Measurements from ENCODE around the gene RNF212. TPM values are rescaled to one million over a fixed set of nuclear protein-coding genes. Genes with fewer than 3 reads are reported as not detected.
"Not testable (repeated sequence)": the region's sequence is repeated elsewhere in the genome, so short reads cannot be mapped to it uniquely, and the experiment has no call there.

The RNF212 gene
- total RNA-seq, 1 donor from 2014 or later: 1.8 TPM

DNA sequence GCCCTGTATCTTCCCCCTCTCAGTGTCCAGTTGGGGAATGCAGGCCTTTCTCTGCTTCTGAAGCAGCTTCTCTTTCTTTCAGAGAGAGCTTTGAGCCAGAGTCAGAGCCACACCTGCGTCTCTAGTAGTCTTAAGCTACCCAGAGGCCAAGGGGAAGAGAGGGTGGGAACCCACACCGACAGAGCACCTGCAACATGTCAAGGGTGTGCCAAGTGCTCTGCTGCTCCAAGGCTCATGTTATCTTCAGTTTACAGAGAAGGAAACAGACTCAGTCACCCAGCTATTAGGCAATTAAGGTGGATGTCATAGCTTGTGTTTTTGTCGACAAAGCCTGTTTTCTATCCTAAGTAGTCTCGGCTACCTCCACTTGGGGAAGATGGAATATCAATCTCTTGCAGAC lies 22.7 kb upstream of the RNF212 start:
- intact Hi-C loops (cut with micrococcal nuclease): no loop called here
- peaks cover 16% of the 10 kb centered on the region for H3K27me3 Mint-ChIP-seq
- H3K4me1 Mint-ChIP-seq: peaks cover 14% of the 10 kb centered on the region
- H3K27ac Mint-ChIP-seq: no peak overlapping the region
- peaks cover 2% of the 10 kb centered on the region for H3K36me3 Mint-ChIP-seq (ENCODE audit: low read depth)
- no peaks in the 10 kb centered on the region for H3K9me3 Mint-ChIP-seq
- peak overlapping the region; percentile 47 for H3K4me3 Mint-ChIP-seq
- no peak for DNase-seq

DNA sequence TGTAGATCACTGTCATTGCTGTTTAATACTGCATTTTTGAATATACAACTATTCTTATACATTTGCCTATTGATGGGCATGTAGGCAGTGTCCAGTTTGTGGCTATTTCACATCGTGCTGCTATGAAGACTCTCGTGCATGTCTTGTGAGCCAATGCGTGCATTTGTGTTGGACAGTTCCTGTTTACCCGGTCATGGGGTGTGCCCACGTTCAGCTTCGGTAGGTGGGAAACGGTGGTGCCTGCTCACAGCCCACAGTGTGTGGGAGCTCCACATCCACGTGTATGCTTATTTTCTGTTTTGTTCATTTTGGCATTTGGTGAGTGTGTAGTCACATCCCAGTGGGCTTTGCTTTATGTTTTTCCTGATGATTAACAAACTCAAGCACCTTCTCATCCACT lies 19.7 kb upstream of the RNF212 start:
- H3K9me3 Mint-ChIP-seq: no peaks in the 10 kb centered on the region
- peaks cover 11% of the 10 kb centered on the region for H3K27me3 Mint-ChIP-seq
- peaks cover 1% of the 10 kb centered on the region for H3K36me3 Mint-ChIP-seq (ENCODE audit: low read depth)
- H3K27ac Mint-ChIP-seq: no peak overlapping the region
- intact Hi-C loops (cut with micrococcal nuclease): loop anchor here (5.0 kb wide), 1 partner anchor 114 kb away; the partner anchor contains the start of gene CTBP1
- DNase-seq: no peak
- peaks cover 14% of the 10 kb centered on the region for H3K4me1 Mint-ChIP-seq
- no peak overlapping the region for H3K4me3 Mint-ChIP-seq

DNA sequence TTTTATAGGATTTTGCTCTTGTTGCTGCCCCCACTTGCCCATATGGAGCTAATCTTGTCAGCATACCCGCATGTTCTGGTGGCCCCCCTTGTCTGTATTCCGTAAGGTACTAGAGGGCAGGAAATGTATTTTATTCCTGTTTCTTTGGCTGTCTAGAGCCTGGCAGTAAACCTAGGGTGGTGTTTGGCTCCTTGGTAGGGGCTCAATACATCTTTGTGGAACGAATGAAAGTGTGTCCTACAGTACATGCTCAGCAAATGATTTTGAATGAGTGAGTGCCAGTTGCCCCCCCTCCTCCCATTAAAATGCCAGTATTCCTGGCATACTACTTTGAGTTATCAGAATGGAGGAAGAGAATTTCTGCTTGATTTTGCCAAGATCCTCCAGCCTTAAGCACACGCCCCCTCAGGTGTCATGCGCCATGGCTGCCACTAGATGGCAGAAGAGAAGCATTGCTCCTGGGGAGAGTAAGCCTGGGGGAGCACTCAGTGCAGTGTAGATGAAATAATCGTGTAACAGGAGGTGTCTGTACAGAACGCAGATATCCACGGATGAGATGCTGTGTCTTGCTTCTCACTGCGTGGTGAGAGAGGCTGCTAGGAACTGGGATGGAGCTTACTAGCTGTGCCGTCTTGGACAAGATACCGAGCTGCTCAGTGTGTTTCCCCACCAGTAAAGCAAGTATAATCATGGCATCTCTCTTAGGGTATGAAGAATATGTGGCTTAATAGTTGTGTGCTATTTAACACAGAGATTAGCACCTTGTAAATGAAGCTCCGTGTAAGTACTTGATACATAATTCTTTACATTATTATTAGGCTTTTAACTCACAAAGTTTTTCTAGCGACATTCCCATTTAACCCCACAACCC lies 17.2 kb upstream of the RNF212 start:
- Mint-ChIP-seq H3K4me1 (peaks cover 3% of the 10 kb centered on the region), H3K27ac (no peak overlapping the region), H3K36me3 (ENCODE audit: low read depth) (no peaks in the 10 kb centered on the region), H3K4me3 (no peak overlapping the region), H3K9me3 (no peaks in the 10 kb centered on the region), H3K27me3 (peaks cover 24% of the 10 kb centered on the region)
- peak; percentile 95 for DNase-seq
- intact Hi-C loops (cut with micrococcal nuclease): loop anchor here (1.0 to 5.0 kb wide), 6 partner anchors 37 to 383 kb away; partner anchors contain the start of genes CTBP1 and MAEA

DNA sequence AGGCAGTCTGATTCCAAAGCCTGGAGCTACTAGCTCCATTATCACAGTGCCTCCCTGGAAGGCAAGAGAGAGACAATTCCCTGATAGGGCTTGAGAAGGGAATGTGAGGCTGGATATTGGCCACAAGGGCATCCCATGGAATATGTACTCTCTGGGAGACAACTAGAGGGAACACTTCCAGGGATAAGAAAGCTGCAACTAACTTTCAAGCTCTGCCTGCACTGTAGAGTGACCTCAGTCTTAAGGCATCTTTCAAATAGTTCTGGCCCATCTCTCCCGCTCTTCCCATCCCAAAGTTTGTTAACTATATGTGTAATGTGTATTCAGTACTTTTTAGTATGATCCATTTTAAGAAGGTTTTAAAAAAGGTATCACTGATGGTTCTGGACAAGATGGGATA lies 13.1 kb upstream of the RNF212 start:
- Mint-ChIP-seq H3K4me3 (no peak overlapping the region), H3K27ac (no peak overlapping the region), H3K4me1 (peaks cover 3% of the 10 kb centered on the region), H3K36me3 (ENCODE audit: low read depth) (no peaks in the 10 kb centered on the region), H3K27me3 (peaks cover 35% of the 10 kb centered on the region), H3K9me3 (no peaks in the 10 kb centered on the region)
- no peak for DNase-seq
- intact Hi-C loops (cut with micrococcal nuclease): no loop called here

DNA sequence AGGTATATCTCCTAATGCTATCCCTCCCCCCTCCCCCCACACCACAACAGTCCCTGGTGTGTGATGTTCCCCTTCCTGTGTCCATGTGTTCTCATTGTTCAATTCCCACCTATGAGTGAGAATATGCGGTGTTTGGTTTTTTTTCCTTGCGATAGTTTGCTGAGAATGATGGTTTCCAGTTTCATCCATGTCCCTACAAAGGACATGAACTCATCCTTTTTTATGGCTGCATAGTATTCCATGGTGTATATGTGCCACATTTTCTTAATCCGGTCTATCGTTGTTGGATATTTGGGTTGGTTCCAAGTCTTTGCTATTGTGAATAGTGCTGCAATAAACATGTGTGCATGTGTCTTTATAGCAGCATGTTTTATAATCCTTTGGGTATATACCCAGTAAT lies 12.1 kb upstream of the RNF212 start:
- H3K4me3 Mint-ChIP-seq; H3K36me3 Mint-ChIP-seq (ENCODE audit: low read depth); DNase-seq; intact Hi-C loops (cut with micrococcal nuclease); H3K4me1 Mint-ChIP-seq; H3K9me3 Mint-ChIP-seq; H3K27ac Mint-ChIP-seq: not testable (repeated sequence)
- H3K27me3 Mint-ChIP-seq: peaks cover 45% of the 10 kb centered on the region

DNA sequence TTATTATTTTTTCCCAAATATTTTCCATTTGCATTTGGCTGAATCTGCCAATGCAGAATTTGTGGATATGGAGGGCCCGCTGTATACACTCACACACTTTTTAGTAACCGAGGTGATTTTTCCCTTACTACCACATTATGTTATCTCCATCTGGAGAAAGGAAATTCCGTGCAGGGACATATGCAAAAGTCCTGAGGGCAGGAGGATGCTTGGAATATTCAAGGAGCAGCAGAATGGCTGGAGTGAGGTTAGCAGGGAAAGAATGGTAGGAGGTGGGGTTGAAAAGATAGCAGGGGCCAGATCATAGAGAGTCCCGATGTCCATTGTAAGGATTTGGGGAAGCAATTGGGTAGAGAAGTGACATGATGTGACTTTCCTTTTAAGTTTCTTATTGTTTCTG lies 11.5 kb upstream of the RNF212 start:
- Mint-ChIP-seq H3K36me3 (ENCODE audit: low read depth) (no peaks in the 10 kb centered on the region), H3K27me3 (peaks cover 47% of the 10 kb centered on the region), H3K27ac (no peak overlapping the region), H3K4me1 (no peaks in the 10 kb centered on the region), H3K4me3 (no peak overlapping the region), H3K9me3 (no peaks in the 10 kb centered on the region)
- intact Hi-C loops (cut with micrococcal nuclease): no loop called here
- no peak for DNase-seq

DNA sequence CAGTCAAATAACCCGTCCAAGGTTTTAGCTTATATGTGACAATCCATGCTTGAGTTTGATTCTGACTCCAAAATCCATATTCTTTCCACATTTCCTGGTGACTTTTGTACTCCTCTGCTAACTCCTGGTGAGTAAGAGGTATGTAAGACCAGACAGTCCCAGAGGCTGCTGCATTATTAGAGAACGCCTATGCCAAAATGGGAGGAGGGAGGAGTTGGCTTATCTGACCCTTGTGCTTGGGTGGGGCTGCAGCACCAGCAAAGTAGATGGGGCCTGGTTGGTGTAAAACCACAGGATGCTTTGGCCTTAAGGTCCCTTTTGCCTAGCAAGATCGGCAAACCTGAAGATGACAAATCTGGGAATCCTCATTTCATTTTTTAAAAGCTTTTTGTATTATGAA lies 9.1 kb upstream of the RNF212 start:
- Mint-ChIP-seq H3K9me3 (no peaks in the 10 kb centered on the region), H3K36me3 (ENCODE audit: low read depth) (no peaks in the 10 kb centered on the region), H3K27ac (no peak overlapping the region), H3K27me3 (peaks cover 43% of the 10 kb centered on the region), H3K4me1 (peaks cover 2% of the 10 kb centered on the region), H3K4me3 (no peak overlapping the region)
- DNase-seq: peak; percentile 34
- intact Hi-C loops (cut with micrococcal nuclease): no loop called here

DNA sequence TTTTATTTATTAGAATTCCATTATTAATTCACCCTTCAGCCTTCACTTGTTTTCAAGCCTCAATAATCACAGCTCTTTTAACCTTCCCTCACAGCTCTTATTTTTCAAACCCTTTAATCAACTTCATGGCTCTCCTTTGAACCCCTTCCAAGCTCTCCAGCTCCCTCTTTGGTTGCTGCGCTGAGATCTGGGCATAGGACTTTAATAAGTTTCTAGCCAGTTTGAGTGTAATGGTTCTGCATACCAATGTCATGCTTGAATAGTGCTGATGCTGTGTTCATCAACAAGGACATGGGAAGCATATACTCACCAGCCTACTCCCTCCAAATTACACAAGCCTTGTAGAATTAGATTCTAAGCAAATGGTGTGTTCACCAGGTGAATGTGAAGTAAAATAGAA lies 3.5 kb upstream of the RNF212 start:
- no peaks in the 10 kb centered on the region for H3K36me3 Mint-ChIP-seq (ENCODE audit: low read depth)
- intact Hi-C loops (cut with micrococcal nuclease): no loop called here
- H3K27me3 Mint-ChIP-seq: peaks cover 43% of the 10 kb centered on the region
- H3K4me1 Mint-ChIP-seq: peaks cover 2% of the 10 kb centered on the region
- peak; percentile 49 for DNase-seq
- H3K27ac Mint-ChIP-seq: no peak overlapping the region
- H3K9me3 Mint-ChIP-seq: no peaks in the 10 kb centered on the region
- H3K4me3 Mint-ChIP-seq: no peak overlapping the region

DNA sequence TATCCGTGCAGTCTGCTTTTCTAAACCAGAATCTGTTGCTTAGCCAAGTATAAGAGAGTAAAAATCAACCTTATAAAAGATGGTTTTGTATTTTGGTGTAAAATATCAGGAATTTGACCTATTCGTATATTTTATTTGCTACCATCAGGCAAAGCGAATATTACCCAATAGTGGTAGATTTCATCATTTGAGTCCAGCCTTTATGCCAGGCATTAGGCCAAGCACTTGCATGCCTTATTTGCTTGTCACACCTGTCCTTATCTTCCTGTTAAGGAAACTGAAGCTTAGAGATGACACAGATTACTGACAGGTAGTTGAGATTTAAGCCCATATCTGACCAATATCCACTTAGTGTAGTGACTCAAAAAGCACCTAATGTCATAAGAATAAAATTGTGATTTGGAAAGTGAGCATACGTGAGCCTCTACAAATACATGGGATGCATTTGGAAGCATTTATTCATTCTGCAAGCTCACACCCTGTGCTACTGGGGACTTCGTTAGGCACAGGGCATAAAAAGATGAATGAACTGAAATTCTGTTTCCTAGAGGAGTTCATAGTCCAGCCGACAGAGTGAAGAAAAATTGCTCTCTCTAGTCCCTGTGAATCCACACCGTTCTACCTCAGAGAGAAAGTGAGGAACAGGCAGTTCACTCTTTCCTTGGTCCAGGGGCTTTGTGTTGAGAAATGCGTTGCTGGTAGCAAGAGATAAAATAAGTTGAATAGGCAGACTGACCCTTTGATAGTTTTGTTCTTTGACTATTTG lies 2.3 kb upstream of the RNF212 start:
- peak; percentile 45 for DNase-seq
- peaks cover 2% of the 10 kb centered on the region for H3K4me1 Mint-ChIP-seq
- no peaks in the 10 kb centered on the region for H3K36me3 Mint-ChIP-seq (ENCODE audit: low read depth)
- H3K27me3 Mint-ChIP-seq: peaks cover 37% of the 10 kb centered on the region
- H3K27ac Mint-ChIP-seq: no peak overlapping the region
- intact Hi-C loops (cut with micrococcal nuclease): no loop called here
- no peak overlapping the region for H3K4me3 Mint-ChIP-seq
- H3K9me3 Mint-ChIP-seq: no peaks in the 10 kb centered on the region

DNA sequence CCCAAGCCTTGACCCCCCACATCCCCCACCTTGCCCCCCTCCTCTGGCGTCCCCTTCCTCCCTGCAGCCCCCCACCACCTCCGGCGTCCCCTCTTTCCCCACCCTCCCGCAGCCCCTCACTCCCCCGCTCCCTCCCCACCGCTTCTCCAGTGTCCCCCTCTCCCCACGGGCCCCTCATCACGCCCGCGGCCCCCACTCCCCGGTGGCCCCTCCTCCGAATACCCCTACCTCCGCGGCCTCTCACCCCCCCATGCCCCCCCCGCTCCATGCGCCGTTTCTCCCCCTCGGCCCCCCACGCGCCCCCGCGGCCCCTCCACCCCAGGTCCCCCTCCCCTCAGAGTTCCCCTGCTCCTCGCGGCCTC lies 562 bp downstream of the RNF212 start:
- DNase-seq: no peak
- Mint-ChIP-seq H3K27ac (no peak overlapping the region), H3K4me1 (no peaks in the 10 kb centered on the region), H3K27me3 (peaks cover 35% of the 10 kb centered on the region), H3K36me3 (ENCODE audit: low read depth) (no peaks in the 10 kb centered on the region), H3K9me3 (no peaks in the 10 kb centered on the region), H3K4me3 (no peak overlapping the region)
- intact Hi-C loops (cut with micrococcal nuclease): no loop called here

DNA sequence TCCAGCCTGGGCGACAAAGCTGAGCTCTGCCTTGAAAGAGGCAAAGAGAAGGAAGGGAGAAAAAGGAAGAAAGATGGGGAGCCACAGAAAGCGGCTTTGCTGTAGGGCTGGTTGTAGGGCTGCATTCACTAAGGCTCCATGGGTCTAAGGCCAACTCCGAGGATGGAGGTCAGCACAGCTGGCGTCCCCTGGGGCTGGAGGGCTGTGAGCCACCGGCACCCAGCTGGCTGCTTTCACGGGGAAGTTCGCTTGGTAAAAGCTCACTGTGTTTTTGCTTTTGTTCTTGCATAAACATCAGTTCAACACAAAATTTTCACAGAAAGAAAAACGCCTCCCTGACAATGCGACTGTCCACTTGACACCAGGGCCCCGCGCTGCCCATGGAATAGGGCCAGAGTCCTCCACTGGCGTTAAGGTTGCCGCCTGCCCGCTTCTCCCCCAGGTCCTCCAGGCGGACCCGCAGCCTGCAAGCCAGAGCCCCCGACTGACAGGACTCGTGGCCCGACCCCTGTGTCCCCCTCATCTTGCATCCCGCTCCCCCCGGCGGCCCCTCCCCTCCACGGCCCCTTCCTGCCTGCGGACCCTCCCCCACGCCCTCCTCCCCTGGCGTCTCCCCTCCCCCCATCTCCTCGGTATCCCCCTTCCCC lies 1.1 kb downstream of the RNF212 start:
- H3K4me1 Mint-ChIP-seq: no peaks in the 10 kb centered on the region
- no peaks in the 10 kb centered on the region for H3K36me3 Mint-ChIP-seq (ENCODE audit: low read depth)
- H3K27ac Mint-ChIP-seq: no peak overlapping the region
- no peaks in the 10 kb centered on the region for H3K9me3 Mint-ChIP-seq
- peaks cover 29% of the 10 kb centered on the region for H3K27me3 Mint-ChIP-seq
- intact Hi-C loops (cut with micrococcal nuclease): no loop called here
- DNase-seq: peak; percentile 34
- H3K4me3 Mint-ChIP-seq: no peak overlapping the region

DNA sequence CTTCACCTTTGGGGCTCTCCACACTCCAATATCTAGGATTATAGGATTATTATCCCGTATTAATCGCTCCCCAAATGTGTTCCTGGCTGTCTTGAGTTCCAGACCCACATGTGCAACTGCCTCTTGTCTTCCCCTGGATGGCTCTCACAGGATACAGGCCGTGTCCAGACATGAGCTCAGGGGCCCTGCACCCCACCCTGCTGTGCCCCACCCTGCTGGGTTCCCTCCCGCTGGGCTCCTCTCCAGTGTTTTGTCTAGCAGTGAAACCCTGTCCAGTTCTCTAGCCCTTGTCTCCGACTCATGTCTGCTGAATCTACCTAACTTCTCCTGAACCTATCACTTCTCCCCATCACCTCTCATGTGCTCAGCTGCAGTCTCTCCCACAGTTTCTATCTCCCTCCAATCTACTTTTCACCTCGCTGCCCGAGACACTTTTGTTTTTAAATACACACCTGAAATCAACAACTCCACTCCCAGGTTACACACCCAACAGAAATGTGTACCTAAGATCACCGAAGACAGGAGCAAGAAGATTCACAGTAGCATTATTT lies 2.0 kb downstream of the RNF212 start:
- intact Hi-C loops (cut with micrococcal nuclease): no loop called here
- peak; percentile 45 for DNase-seq
- no peaks in the 10 kb centered on the region for H3K9me3 Mint-ChIP-seq
- H3K27me3 Mint-ChIP-seq: peaks cover 24% of the 10 kb centered on the region
- no peaks in the 10 kb centered on the region for H3K4me1 Mint-ChIP-seq
- H3K4me3 Mint-ChIP-seq: no peak overlapping the region
- H3K27ac Mint-ChIP-seq: no peak overlapping the region
- no peaks in the 10 kb centered on the region for H3K36me3 Mint-ChIP-seq (ENCODE audit: low read depth)

DNA sequence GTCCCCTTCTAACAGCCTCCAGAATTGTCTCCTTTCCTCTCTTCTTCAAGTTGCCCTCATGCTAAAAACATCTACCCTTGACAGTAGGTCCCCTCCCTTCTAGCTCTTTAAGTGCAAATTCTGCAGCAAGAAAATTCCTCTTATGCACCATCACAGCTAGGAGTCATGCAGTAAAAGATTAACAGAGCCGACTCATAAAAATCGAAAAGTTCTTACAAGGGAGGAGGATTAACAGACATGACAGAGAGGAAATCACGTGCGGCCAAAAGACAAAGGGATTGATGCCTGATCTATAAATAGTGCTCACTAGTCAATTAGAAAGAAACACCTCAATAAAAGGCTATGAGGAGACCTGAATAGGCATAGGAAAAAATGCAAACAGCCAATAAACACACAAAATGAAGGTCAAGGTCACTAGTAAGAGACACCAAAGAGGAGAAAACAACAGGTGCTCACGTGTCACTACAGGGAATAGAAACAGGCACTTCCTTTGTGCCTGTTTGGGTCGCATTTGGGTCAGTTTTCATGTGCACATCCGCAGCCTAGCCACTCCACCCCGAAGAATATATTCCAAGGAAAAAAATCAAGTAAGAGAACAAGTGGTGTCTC lies 3.4 kb downstream of the RNF212 start:
- H3K36me3 Mint-ChIP-seq (ENCODE audit: low read depth): no peaks in the 10 kb centered on the region
- peaks cover 18% of the 10 kb centered on the region for H3K27me3 Mint-ChIP-seq
- H3K4me3 Mint-ChIP-seq: no peak overlapping the region
- DNase-seq: peak; percentile 34
- no peaks in the 10 kb centered on the region for H3K9me3 Mint-ChIP-seq
- H3K27ac Mint-ChIP-seq: no peak overlapping the region
- no peaks in the 10 kb centered on the region for H3K4me1 Mint-ChIP-seq
- intact Hi-C loops (cut with micrococcal nuclease): no loop called here

Data from activated CD4-positive, alpha-beta T cell treated with anti-CD3 and anti-CD28 coated beads, Interleukin-2, amount 10 ng/mL, durations not matched to agents 24 days and 14 days (primary cell).